HL-60 (cell line): ENCODE results near the gene NR2F1-AS1.

ENCODE experiments used
- DNase-seq, 2 experiments: peaks; one replicate each; pipeline ENCODE4 v3.0.0-alpha.2; 2010 to 2020; ENCODE audit warnings: low read depth in 1 of 2, low spot score in 1 of 2
- H3K27ac ChIP-seq: fragments of 250-450 bp; sonication (Bioruptor Pico); replicated peaks from 2 replicates; pipeline ENCODE4 v1.5.1; 2020; ENCODE audit warnings: mild to moderate bottlenecking, moderate library complexity
- H3K27me3 ChIP-seq: fragments of 250-450 bp; sonication (Bioruptor Pico); 2 replicates; pipeline ENCODE4 v1.5.1; 2021; ENCODE audit warnings: mild to moderate bottlenecking, moderate library complexity; ENCODE audit not compliant: insufficient read depth, poor library complexity, severe bottlenecking
- H3K4me3 ChIP-seq: replicated peaks from 2 replicates; pipeline ENCODE4 v1.5.1; 2011; ENCODE audit warnings: mild to moderate bottlenecking, control low read depth, low read length; ENCODE audit not compliant: insufficient read depth
- GABPA ChIP-seq: IDR thresholded peaks from 2 replicates; pipeline ENCODE4 v1.6.1; 2012; ENCODE audit warnings: low read depth
- POLR2AphosphoS5 ChIP-seq: IDR thresholded peaks from 2 replicates; pipeline ENCODE4 v1.6.1; 2012; ENCODE audit warnings: low read depth
- SPI1 ChIP-seq: IDR thresholded peaks from 2 replicates; pipeline ENCODE4 v1.6.1; 2012; ENCODE audit warnings: low read depth, mild to moderate bottlenecking, borderline replicate concordance
- TF ChIP-seq, protein P1 (sequence below): IDR thresholded peaks from one replicate; pipeline ENCODE4 v1.5.1; 2011; ENCODE audit warnings: low read length, control low read depth, inconsistent platforms; ENCODE audit not compliant: insufficient read depth
- TF ChIP-seq, protein P2 (sequence below): IDR thresholded peaks from 2 replicates; pipeline ENCODE4 v1.6.1; 2012; ENCODE audit warnings: low read depth; ENCODE audit not compliant: insufficient replicate concordance

The NR2F1-AS1 gene

DNA sequence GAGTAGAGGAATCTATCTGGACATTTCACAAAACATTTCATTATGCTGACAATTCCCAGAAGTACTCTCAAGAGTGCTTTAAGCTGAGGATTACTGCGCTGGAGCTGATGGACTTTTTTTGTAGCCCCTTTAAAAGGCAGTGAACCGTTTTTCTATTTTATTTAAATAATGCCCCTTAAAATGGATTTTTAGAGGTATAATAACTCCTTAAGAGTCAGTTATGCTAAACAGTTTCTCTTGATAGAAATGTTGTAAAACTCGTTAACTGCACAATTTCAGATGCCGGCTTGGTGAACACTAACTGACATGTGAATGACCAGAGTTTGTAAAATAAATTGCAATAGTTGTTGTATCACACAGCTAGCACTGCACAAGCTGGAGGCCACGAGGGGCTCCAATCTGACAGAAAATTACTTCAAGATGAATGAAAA lies 174.0 kb downstream of the NR2F1-AS1 start:
- no peak overlapping the region for H3K4me3 ChIP-seq
- H3K27me3 ChIP-seq, result no peaks in the 10 kb centered on the region
- no peak for DNase-seq
- TF ChIP-seq, protein P1, sequence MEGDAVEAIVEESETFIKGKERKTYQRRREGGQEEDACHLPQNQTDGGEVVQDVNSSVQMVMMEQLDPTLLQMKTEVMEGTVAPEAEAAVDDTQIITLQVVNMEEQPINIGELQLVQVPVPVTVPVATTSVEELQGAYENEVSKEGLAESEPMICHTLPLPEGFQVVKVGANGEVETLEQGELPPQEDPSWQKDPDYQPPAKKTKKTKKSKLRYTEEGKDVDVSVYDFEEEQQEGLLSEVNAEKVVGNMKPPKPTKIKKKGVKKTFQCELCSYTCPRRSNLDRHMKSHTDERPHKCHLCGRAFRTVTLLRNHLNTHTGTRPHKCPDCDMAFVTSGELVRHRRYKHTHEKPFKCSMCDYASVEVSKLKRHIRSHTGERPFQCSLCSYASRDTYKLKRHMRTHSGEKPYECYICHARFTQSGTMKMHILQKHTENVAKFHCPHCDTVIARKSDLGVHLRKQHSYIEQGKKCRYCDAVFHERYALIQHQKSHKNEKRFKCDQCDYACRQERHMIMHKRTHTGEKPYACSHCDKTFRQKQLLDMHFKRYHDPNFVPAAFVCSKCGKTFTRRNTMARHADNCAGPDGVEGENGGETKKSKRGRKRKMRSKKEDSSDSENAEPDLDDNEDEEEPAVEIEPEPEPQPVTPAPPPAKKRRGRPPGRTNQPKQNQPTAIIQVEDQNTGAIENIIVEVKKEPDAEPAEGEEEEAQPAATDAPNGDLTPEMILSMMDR, result no peak
- TF ChIP-seq SPI1 (no peak), GABPA (no peak), POLR2AphosphoS5 (no peak)
- TF ChIP-seq, protein P2, sequence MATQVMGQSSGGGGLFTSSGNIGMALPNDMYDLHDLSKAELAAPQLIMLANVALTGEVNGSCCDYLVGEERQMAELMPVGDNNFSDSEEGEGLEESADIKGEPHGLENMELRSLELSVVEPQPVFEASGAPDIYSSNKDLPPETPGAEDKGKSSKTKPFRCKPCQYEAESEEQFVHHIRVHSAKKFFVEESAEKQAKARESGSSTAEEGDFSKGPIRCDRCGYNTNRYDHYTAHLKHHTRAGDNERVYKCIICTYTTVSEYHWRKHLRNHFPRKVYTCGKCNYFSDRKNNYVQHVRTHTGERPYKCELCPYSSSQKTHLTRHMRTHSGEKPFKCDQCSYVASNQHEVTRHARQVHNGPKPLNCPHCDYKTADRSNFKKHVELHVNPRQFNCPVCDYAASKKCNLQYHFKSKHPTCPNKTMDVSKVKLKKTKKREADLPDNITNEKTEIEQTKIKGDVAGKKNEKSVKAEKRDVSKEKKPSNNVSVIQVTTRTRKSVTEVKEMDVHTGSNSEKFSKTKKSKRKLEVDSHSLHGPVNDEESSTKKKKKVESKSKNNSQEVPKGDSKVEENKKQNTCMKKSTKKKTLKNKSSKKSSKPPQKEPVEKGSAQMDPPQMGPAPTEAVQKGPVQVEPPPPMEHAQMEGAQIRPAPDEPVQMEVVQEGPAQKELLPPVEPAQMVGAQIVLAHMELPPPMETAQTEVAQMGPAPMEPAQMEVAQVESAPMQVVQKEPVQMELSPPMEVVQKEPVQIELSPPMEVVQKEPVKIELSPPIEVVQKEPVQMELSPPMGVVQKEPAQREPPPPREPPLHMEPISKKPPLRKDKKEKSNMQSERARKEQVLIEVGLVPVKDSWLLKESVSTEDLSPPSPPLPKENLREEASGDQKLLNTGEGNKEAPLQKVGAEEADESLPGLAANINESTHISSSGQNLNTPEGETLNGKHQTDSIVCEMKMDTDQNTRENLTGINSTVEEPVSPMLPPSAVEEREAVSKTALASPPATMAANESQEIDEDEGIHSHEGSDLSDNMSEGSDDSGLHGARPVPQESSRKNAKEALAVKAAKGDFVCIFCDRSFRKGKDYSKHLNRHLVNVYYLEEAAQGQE, result no peak
- H3K27ac ChIP-seq, result no peak overlapping the region

DNA sequence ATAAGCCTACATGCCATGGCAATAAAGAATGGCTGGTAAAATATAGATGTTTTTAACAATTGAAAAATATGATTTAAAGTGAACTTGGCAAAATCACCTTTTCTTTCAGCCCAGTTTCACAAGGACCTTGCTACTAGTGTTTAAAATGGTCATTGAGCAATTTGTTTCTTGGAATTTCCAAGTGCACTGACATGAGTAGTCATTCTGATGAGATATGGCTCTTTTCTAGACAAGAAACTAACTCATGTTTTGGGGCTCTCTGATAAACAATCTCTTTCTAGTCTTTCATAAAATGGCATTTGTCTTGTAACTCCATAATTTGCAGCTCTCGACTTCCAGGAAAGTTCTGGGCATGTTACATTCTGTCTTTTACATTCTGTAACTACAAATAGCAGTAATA lies 176.8 kb downstream of the NR2F1-AS1 start:
- Histone ChIP-seq H3K27me3 (no peaks in the 10 kb centered on the region), H3K27ac (no peak overlapping the region), H3K4me3 (no peak overlapping the region)
- DNase-seq, result no peak
- TF ChIP-seq SPI1 (no peak), POLR2AphosphoS5 (no peak), GABPA (no peak)
- TF ChIP-seq, protein P1, result no peak
- TF ChIP-seq, protein P2, result no peak

DNA sequence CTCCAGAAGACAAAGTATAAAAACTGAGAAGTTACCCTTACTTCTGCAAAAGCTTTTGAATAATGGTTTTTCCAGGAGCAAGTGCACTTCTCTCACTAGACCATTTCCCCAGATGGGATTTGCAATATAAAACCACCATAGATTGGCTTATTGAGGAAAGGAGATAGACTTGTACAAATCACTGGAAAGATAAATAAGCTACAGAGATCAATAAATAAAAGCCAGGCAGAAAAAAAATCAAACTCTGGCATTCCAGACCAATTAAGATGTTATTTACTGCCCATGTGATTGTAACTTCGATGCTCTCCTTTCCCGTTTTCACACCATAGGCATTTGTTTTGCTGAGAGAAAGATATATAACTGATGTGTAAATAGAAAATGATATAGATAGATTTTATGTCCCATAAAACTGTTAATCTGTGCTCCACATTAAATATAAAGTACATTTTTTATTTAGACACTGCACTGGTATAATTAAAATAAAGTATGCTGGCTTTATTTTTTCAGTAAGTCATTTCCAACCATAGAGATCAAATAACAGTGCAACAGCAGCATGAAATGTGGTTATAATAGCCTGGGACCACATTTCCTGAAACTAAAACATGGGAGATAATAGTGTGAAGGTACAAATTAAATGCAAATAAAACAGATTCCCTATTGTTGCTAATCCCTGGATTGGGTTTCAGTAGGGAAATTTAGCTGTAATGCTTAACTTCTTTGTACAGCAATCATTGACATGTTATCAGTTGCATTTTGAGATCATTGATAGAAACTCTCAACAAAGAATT lies 177.7 kb downstream of the NR2F1-AS1 start:
- no peak for TF ChIP-seq GABPA
- no peak for DNase-seq
- Histone ChIP-seq H3K27ac (no peak overlapping the region), H3K4me3 (no peak overlapping the region), H3K27me3 (no peaks in the 10 kb centered on the region)

DNA sequence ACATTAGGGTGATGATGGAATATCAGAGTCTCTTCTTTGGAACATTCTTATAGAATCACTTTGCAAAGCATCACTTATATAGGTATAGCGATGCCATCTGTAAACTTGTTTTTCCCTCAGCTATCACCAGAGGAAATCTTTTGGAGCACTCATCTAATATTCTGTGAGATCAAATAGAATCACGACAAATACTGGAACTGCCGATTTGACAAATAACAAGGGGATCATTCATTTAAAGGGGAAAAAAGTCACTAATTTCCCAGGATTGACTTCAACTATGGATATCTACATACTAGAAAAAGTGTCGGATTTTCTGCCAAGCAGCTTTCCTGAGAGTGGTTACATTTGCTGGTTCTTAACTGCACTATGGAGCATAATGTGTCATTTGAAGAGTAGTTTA lies 178.6 kb downstream of the NR2F1-AS1 start:
- H3K27me3 ChIP-seq, result no peaks in the 10 kb centered on the region
- DNase-seq, result no peak
- TF ChIP-seq POLR2AphosphoS5 (no peak), GABPA (no peak), SPI1 (no peak)
- TF ChIP-seq, protein P1, result no peak
- TF ChIP-seq, protein P2, result no peak
- no peak overlapping the region for H3K27ac ChIP-seq
- H3K4me3 ChIP-seq, result no peak overlapping the region
